K562 (cell line): ENCODE results near the gene COASY. TPM values are rescaled to one million over a fixed set of nuclear protein-coding genes. Genes with fewer than 3 reads are reported as not detected.

Experiments used
- CBFA2T2 ChIP-seq: fragments of 450-650 bp; conservative IDR thresholded peaks from 2 replicates; pipeline ENCODE4 v1.6.1; 2017; ENCODE audit warnings: mild to moderate bottlenecking
- DNMT1 ChIP-seq: fragments of 450-650 bp; IDR thresholded peaks from 2 replicates; pipeline ENCODE4 v1.6.1; 2016; ENCODE audit warnings: antibody characterized with exemption, mild to moderate bottlenecking
- HNRNPLL ChIP-seq: fragments of 200-400 bp; formaldehyde crosslinking; IDR thresholded peaks from 2 replicates; pipeline ENCODE4 v1.6.1; 2017; ENCODE audit warnings: low read length, low read depth, mild to moderate bottlenecking; ENCODE audit not compliant: poor library complexity, severe bottlenecking
- IFI16 ChIP-seq: fragments of 250-450 bp; sonication (Bioruptor Pico); IDR thresholded peaks from 2 replicates; pipeline ENCODE4 v2.1.2; 2022; ENCODE audit warnings: mild to moderate bottlenecking, inconsistent platforms
- SIN3A ChIP-seq, 2 experiments: fragments of 150-350 bp in 1 of 2; IDR thresholded peaks; 2 replicates each; pipeline ENCODE4 v1.6.1; 2011 to 2016; ENCODE audit warnings: borderline replicate concordance in 2 of 2, low read depth in 2 of 2, low read length in 2 of 2, mild to moderate bottlenecking in 2 of 2, moderate library complexity in 2 of 2; ENCODE audit not compliant: control insufficient read depth in 1 of 2
- SMARCA5 ChIP-seq: fragments of 450-650 bp; IDR thresholded peaks from 2 replicates; pipeline ENCODE4 v1.6.1; 2016
- ZC3H4 ChIP-seq: sonication (generic); formaldehyde crosslinking; IDR thresholded peaks from 2 replicates; pipeline ENCODE4 v1.9.0; 2021; ENCODE audit warnings: missing genetic modification reagents, borderline replicate concordance
- ZEB2 ChIP-seq: fragments of 450-650 bp; IDR thresholded peaks from 2 replicates; pipeline ENCODE4 v1.6.1; 2016
- ZSCAN32 ChIP-seq: fragments of 450-650 bp; formaldehyde crosslinking; IDR thresholded peaks from 2 replicates; pipeline ENCODE4 v1.4.0; 2020; ENCODE audit warnings: mild to moderate bottlenecking, moderate library complexity
- polyA plus RNA-seq, 8 experiments: library from polyadenylated mRNA; depleted of rRNA in 4 of 8; stranded (reverse) in 5 of 8; unstranded in 3 of 8; fragments of >200 nt; fragmentation: Nextera tagmentation in 2 of 8; fragmentation: Illumina TruSeq in 1 of 8; extraction: Ambion mirVana in 2 of 8; extraction: Trizol in 1 of 8; gene quantifications; 2 replicates each; pipeline versions ENCODE4 v1.2.1 to v1.2.3, GENCODE V29; 2011 to 2014; ENCODE audit warnings: inconsistent platforms in 1 of 8, missing spikeins in 1 of 8
- total RNA-seq, 7 experiments: library from RNA; depleted of rRNA in 6 of 7; stranded (reverse); fragments of >200 nt in 6 of 7; fragmentation: Illumina TruSeq in 2 of 7; extraction: Trizol in 2 of 7; gene quantifications; 2 replicates each; pipeline versions ENCODE4 v1.2.1 to v1.2.3, GENCODE V29; 2011 to 2021; ENCODE audit warnings: low replicate concordance in 1 of 7
- TF ChIP-seq, protein P1 (sequence below): IDR thresholded peaks from 2 replicates; pipeline ENCODE4 v1.6.1; 2016; ENCODE audit warnings: missing genetic modification characterization, missing compliant biosample characterization
- TF ChIP-seq, protein P2 (sequence below): fragments of 450-650 bp; IDR thresholded peaks from 2 replicates; pipeline ENCODE4 v1.6.1; 2016; ENCODE audit warnings: low read depth
- TF ChIP-seq, protein P3 (sequence below), 2 experiments: fragments of 250-450 bp in 1 of 2; fragments of 450-650 bp in 1 of 2; sonication (Bioruptor Pico) in 1 of 2; IDR thresholded peaks; 2 replicates each; pipeline versions ENCODE4 v1.6.1 to v1.8.0; 2016 to 2021; ENCODE audit warnings: mild to moderate bottlenecking in 2 of 2, moderate library complexity in 2 of 2, missing compliant biosample characterization in 1 of 2, missing genetic modification characterization in 1 of 2
- TF ChIP-seq, protein P4 (sequence below): IDR thresholded peaks from 2 replicates; pipeline ENCODE4 v1.6.1; 2011; ENCODE audit not compliant: insufficient read length; ENCODE audit errors: extremely low read depth
- TF ChIP-seq, protein P5 (sequence below): fragments of 250-450 bp; sonication (Bioruptor Pico); IDR thresholded peaks from 2 replicates; pipeline ENCODE4 v1.8.0; 2022; ENCODE audit warnings: inconsistent platforms

Gene COASY
- total and polyA plus RNA-seq, 9 of the 15 experiments (the other 6 are each of a cell fraction or from before 2014, with no cell fraction given), result 25.4 to 175 (median 62.3) TPM

DNA sequence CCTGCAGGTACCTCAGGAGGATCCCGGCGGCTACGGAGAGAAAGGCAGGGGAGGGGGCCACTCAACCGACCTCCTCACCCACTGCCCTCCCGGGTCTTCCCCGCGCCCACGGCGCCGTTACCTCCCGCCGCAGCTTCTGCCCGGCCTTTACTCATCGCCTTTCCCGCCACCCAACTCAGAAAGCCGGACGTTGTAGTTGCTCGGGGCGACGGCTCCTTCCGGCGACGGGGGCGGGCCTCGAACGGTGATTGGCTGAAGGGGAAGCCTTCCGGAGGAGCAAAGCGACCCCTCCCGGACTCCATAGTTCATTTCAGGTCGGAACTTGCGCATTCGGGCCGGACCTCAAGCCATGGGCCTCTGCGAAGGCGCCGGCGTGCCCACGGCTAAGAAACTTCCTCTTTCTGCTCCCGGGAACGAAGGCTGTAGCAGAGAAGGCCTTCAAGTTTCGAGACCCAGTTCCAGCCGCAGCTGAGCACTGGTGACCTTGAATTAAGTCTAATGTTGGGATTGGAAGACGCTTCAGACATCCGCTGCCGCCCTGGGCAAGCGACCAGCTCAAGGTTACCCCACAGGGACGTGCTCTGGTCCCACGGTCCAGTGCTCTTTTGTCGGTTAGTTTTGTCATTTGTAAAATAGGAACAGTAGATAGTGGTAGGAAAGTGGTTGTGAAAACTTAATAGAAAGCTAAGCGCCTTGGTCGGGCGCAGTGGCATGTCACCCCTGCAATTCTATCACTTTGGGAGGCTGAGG, 15.8 kb downstream of the COASY start, which contains the start of gene PSMC3IP (continued):
- TF ChIP-seq ZSCAN32 (no peak), DNMT1 (no peak), HNRNPLL (peak; percentile 69), SMARCA5 (0 out of 2 replicates have a peak, but pooled peaks have one; percentile 38), SIN3A (IDR thresholded peaks at IDR 0.05; ENCODE audit: borderline replicate concordance in 2 of 2, control insufficient read depth in 1 of 2, low read depth in 2 of 2, low read length in 2 of 2) (peak; percentile 78; a peak in 2 of 4 replicates), ZC3H4 (CRISPR knock-in tag) (no peak), ZEB2 (no peak), IFI16 (no peak), CBFA2T2 (no peak)
- TF ChIP-seq, protein P1, sequence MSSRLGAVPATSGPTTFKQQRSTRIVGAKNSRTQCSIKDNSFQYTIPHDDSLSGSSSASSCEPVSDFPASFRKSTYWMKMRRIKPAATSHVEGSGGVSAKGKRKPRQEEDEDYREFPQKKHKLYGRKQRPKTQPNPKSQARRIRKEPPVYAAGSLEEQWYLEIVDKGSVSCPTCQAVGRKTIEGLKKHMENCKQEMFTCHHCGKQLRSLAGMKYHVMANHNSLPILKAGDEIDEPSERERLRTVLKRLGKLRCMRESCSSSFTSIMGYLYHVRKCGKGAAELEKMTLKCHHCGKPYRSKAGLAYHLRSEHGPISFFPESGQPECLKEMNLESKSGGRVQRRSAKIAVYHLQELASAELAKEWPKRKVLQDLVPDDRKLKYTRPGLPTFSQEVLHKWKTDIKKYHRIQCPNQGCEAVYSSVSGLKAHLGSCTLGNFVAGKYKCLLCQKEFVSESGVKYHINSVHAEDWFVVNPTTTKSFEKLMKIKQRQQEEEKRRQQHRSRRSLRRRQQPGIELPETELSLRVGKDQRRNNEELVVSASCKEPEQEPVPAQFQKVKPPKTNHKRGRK, result no peak
- TF ChIP-seq, protein P2, sequence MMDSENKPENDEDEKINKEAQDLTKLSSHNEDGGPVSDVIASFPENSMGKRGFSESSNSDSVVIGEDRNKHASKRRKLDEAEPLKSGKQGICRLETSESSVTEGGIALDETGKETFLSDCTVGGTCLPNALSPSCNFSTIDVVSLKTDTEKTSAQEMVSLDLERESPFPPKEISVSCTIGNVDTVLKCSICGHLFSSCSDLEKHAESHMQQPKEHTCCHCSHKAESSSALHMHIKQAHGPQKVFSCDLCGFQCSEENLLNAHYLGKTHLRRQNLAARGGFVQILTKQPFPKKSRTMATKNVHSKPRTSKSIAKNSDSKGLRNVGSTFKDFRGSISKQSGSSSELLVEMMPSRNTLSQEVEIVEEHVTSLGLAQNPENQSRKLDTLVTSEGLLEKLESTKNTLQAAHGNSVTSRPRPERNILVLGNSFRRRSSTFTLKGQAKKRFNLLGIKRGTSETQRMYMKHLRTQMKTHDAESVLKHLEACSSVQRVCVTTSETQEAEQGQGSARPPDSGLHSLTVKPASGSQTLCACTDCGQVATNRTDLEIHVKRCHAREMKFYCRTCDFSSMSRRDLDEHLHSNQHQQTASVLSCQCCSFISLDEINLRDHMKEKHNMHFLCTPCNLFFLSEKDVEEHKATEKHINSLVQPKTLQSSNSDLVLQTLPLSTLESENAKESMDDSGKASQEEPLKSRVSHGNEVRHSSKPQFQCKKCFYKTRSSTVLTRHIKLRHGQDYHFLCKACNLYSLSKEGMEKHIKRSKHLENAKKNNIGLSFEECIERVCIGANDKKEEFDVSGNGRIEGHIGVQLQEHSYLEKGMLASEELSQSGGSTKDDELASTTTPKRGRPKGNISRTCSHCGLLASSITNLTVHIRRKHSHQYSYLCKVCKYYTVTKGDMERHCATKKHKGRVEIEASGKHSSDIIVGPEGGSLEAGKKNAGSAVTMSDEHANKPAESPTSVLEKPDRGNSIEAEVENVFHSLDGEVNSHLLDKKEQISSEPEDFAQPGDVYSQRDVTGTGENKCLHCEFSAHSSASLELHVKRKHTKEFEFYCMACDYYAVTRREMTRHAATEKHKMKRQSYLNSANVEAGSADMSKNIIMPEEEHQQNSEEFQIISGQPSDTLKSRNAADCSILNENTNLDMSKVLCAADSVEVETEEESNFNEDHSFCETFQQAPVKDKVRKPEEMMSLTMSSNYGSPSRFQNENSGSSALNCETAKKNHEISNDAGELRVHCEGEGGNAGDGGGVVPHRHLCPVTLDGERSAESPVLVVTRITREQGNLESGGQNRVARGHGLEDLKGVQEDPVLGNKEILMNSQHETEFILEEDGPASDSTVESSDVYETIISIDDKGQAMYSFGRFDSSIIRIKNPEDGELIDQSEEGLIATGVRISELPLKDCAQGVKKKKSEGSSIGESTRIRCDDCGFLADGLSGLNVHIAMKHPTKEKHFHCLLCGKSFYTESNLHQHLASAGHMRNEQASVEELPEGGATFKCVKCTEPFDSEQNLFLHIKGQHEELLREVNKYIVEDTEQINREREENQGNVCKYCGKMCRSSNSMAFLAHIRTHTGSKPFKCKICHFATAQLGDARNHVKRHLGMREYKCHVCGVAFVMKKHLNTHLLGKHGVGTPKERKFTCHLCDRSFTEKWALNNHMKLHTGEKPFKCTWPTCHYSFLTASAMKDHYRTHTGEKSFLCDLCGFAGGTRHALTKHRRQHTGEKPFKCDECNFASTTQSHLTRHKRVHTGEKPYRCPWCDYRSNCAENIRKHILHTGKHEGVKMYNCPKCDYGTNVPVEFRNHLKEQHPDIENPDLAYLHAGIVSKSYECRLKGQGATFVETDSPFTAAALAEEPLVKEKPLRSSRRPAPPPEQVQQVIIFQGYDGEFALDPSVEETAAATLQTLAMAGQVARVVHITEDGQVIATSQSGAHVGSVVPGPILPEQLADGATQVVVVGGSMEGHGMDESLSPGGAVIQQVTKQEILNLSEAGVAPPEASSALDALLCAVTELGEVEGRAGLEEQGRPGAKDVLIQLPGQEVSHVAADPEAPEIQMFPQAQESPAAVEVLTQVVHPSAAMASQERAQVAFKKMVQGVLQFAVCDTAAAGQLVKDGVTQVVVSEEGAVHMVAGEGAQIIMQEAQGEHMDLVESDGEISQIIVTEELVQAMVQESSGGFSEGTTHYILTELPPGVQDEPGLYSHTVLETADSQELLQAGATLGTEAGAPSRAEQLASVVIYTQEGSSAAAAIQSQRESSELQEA, result peak; percentile 88
- TF ChIP-seq, protein P3, sequence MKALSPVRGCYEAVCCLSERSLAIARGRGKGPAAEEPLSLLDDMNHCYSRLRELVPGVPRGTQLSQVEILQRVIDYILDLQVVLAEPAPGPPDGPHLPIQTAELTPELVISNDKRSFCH (CRISPR knock-in tag; IDR thresholded peaks at IDR 0.05), result no peak
- TF ChIP-seq, protein P3 (tag; IDR thresholded peaks at IDR 0.05), result no peak
- TF ChIP-seq, protein P4, sequence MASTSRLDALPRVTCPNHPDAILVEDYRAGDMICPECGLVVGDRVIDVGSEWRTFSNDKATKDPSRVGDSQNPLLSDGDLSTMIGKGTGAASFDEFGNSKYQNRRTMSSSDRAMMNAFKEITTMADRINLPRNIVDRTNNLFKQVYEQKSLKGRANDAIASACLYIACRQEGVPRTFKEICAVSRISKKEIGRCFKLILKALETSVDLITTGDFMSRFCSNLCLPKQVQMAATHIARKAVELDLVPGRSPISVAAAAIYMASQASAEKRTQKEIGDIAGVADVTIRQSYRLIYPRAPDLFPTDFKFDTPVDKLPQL, result no peak
- TF ChIP-seq, protein P5, sequence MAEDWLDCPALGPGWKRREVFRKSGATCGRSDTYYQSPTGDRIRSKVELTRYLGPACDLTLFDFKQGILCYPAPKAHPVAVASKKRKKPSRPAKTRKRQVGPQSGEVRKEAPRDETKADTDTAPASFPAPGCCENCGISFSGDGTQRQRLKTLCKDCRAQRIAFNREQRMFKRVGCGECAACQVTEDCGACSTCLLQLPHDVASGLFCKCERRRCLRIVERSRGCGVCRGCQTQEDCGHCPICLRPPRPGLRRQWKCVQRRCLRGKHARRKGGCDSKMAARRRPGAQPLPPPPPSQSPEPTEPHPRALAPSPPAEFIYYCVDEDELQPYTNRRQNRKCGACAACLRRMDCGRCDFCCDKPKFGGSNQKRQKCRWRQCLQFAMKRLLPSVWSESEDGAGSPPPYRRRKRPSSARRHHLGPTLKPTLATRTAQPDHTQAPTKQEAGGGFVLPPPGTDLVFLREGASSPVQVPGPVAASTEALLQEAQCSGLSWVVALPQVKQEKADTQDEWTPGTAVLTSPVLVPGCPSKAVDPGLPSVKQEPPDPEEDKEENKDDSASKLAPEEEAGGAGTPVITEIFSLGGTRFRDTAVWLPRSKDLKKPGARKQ, result no peak
